Stomach (tissue), 4 donors: ENCODE data around the gene B3GNT7.

Source experiments
- EP300 ChIP-seq: sonication (generic); formaldehyde crosslinking; IDR thresholded peaks from one replicate; pipeline ENCODE4 v1.6.1; 2017; ENCODE audit warnings: antibody characterized with exemption
- POLR2AphosphoS5 ChIP-seq, 3 donors: sonication (generic); formaldehyde crosslinking; IDR thresholded peaks; one replicate each; pipeline ENCODE4 v1.6.1; 2016; ENCODE audit warnings: antibody characterized with exemption in 3 of 3
- TF ChIP-seq, protein P1 (sequence below), 7 experiments: fragments of 450-650 bp in 4 of 7; fragments of 200-600 bp in 3 of 7; sonication (generic) in 3 of 7; IDR thresholded peaks; one replicate each; pipeline ENCODE4 v1.5.1; 2016 to 2019; ENCODE audit warnings: antibody characterized with exemption in 7 of 7, control low read depth in 2 of 7, mild to moderate bottlenecking in 1 of 7

GRCh38 chr2:231353469-231353868 lies 42.0 kb upstream of the B3GNT7 start:
- TF ChIP-seq POLR2AphosphoS5 (IDR thresholded peaks at IDR 0.05): no peak
- TF ChIP-seq, protein P1, sequence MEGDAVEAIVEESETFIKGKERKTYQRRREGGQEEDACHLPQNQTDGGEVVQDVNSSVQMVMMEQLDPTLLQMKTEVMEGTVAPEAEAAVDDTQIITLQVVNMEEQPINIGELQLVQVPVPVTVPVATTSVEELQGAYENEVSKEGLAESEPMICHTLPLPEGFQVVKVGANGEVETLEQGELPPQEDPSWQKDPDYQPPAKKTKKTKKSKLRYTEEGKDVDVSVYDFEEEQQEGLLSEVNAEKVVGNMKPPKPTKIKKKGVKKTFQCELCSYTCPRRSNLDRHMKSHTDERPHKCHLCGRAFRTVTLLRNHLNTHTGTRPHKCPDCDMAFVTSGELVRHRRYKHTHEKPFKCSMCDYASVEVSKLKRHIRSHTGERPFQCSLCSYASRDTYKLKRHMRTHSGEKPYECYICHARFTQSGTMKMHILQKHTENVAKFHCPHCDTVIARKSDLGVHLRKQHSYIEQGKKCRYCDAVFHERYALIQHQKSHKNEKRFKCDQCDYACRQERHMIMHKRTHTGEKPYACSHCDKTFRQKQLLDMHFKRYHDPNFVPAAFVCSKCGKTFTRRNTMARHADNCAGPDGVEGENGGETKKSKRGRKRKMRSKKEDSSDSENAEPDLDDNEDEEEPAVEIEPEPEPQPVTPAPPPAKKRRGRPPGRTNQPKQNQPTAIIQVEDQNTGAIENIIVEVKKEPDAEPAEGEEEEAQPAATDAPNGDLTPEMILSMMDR (IDR thresholded peaks at IDR 0.05): no peak
- TF ChIP-seq EP300: no peak
